Ascending aorta (tissue), 2 donors: ENCODE results near the gene GRK5. TPM values are rescaled to one million over a fixed set of nuclear protein-coding genes. Genes with fewer than 3 reads are reported as not detected.
"Not testable (repeated sequence)": the region's sequence is repeated elsewhere in the genome, so short reads cannot be mapped to it uniquely, and the experiment has no call there.

Source experiments
- DNase-seq, 2 donors: peaks; one replicate each; pipeline ENCODE4 v3.0.0-alpha.2; 2019; ENCODE audit warnings: low spot score in 2 of 2
- H3K27ac ChIP-seq, 2 donors: fragments of 200-600 bp; sonication (generic); one replicate each; pipeline ENCODE4 v1.5.1; 2016 to 2017; ENCODE audit warnings: mild to moderate bottlenecking in 1 of 2
- H3K27me3 ChIP-seq: fragments of 200-600 bp; sonication (generic); one replicate; pipeline ENCODE4 v1.5.1; 2017
- H3K36me3 ChIP-seq, 2 donors: fragments of 200-600 bp; sonication (generic); one replicate each; pipeline ENCODE4 v1.5.1; 2016
- H3K4me1 ChIP-seq, 2 donors: fragments of 200-600 bp; sonication (generic); one replicate each; pipeline ENCODE4 v1.5.1; 2016 to 2017; ENCODE audit warnings: mild to moderate bottlenecking in 1 of 2
- H3K4me3 ChIP-seq, 2 donors: fragments of 200-600 bp; sonication (generic); one replicate each; pipeline ENCODE4 v1.5.1; 2016 to 2017; ENCODE audit warnings: mild to moderate bottlenecking in 1 of 2
- H3K9me3 ChIP-seq, 2 donors: fragments of 200-600 bp; sonication (generic); one replicate each; pipeline ENCODE4 v1.5.1; 2016
- intact Hi-C: fragments of 100-400 bp; cut with DNase I; formaldehyde crosslinking; loops from one replicate; pipeline ENCODE4 v1.15.1; 2023
- total RNA-seq: library from RNA; depleted of rRNA; stranded (reverse); fragments of >200 nt; gene quantifications from one replicate; pipeline ENCODE4 v1.1.0, GENCODE V29; 2016
- TF ChIP-seq, protein P1 (sequence below), 3 experiments: fragments of 200-600 bp in 2 of 3; fragments of 450-650 bp in 1 of 3; sonication (generic) in 2 of 3; IDR thresholded peaks; one replicate each; pipeline ENCODE4 v1.5.1; 2016 to 2019; ENCODE audit warnings: antibody characterized with exemption in 3 of 3, mild to moderate bottlenecking in 1 of 3, moderate library complexity in 1 of 3

The GRK5 gene
- total RNA-seq, 1 donor from 2014 or later = 75.5 TPM

GRCh38 chr10:119267384-119267783 is 60.0 kb downstream of the GRK5 start:
- TF ChIP-seq, protein P1, sequence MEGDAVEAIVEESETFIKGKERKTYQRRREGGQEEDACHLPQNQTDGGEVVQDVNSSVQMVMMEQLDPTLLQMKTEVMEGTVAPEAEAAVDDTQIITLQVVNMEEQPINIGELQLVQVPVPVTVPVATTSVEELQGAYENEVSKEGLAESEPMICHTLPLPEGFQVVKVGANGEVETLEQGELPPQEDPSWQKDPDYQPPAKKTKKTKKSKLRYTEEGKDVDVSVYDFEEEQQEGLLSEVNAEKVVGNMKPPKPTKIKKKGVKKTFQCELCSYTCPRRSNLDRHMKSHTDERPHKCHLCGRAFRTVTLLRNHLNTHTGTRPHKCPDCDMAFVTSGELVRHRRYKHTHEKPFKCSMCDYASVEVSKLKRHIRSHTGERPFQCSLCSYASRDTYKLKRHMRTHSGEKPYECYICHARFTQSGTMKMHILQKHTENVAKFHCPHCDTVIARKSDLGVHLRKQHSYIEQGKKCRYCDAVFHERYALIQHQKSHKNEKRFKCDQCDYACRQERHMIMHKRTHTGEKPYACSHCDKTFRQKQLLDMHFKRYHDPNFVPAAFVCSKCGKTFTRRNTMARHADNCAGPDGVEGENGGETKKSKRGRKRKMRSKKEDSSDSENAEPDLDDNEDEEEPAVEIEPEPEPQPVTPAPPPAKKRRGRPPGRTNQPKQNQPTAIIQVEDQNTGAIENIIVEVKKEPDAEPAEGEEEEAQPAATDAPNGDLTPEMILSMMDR (IDR thresholded peaks at IDR 0.05) = no peak
- DNase-seq = no peak
- H3K36me3 ChIP-seq = peaks cover 0 to 9% of the 10 kb centered on the region in 2 donors
- no peaks in the 10 kb centered on the region for H3K9me3 ChIP-seq
- no peak overlapping the region for H3K4me3 ChIP-seq
- peaks cover 15 to 25% of the 10 kb centered on the region in 2 donors for H3K4me1 ChIP-seq
- intact Hi-C loops = no loop called here
- peak overlapping the region in 1 of 2 donors; percentile 9 for H3K27ac ChIP-seq
- H3K27me3 ChIP-seq = no peaks in the 10 kb centered on the region

DNA sequence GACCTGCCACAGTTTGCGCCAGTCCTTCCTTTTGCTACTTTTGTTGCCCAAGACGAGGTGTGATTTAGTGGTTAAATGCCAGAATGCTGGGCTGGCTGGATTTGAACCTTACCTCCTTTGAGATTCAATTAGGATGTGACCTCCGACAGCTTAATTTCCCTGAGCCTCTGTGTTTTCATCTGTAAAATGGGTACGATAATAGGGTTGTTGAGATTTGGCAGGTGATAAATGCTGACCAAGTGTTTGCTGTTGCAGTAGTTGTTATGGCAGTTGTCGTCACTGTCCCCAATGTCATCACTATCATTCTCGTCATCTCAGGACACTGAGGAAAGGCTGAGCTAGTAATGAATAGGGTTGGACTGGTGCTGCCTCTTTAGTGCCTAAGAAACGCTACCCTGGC is 61.1 kb downstream of the GRK5 start:
- peaks cover 0 to 9% of the 10 kb centered on the region in 2 donors for H3K36me3 ChIP-seq
- TF ChIP-seq, protein P1 (IDR thresholded peaks at IDR 0.05) = no peak
- H3K9me3 ChIP-seq = no peaks in the 10 kb centered on the region
- H3K4me3 ChIP-seq = no peak overlapping the region
- DNase-seq = no peak
- H3K27ac ChIP-seq = peak overlapping the region; percentile 76 to 90
- intact Hi-C loops = no loop called here
- no peaks in the 10 kb centered on the region for H3K27me3 ChIP-seq
- peaks cover 21 to 30% of the 10 kb centered on the region in 2 donors for H3K4me1 ChIP-seq

DNA sequence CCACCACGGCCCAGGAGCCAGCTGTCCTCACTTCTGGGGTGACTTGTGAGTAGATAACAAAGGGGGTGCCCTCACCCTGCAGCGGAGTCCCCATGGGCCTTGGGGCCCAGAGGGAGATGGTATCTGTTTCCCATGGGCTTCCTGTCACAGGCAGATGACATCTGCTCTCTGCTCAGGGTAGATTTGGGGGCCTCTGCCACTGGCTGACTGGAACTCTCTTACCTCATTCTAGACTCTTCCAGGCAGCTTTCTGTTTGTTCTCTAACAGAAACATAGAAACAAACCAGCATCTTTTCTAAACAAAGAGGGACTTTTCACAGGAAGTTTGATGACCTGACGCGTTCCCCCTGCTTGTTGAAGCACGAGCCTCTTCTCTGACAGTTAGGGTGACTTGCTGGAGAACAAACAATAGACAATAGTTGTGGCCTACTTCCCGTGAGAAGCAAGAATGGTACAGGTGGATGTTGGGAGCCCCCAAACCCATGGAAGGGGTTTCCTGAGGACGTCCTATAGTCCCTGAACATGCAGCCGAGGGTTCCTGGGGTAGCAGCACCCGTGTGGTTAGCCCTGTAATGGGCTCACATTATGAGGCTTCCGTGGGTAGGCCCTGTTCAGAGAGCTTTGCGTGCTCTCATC is 61.6 kb downstream of the GRK5 start:
- Histone ChIP-seq H3K36me3 (peaks cover 0 to 9% of the 10 kb centered on the region in 2 donors), H3K9me3 (no peaks in the 10 kb centered on the region), H3K4me1 (peaks cover 21 to 31% of the 10 kb centered on the region in 2 donors), H3K4me3 (no peak overlapping the region), H3K27me3 (no peaks in the 10 kb centered on the region), H3K27ac (peak overlapping the region; percentile 76 to 90)
- DNase-seq = no peak
- TF ChIP-seq, protein P1 (IDR thresholded peaks at IDR 0.05) = no peak
- intact Hi-C loops = no loop called here

DNA sequence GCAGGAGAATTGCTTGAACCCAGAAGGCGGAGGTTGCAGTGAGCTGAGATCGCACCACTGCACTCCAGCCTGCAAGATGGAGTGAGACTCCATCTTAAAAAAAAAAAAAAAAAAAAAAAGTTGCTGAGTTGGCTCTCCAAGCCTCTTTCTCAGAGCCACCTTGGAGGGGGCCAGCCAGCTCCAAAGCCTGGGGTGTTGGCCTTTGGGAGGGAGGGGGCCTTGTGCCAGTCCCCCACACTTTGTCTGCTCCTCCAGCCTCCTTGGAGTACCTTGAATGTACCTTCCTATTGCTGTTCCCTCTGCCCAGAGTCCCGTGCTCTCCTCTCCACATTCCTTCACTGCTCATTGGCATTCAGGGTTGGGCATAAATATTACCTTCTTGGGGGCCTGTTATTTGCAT is 62.4 kb downstream of the GRK5 start:
- H3K9me3 ChIP-seq = no peaks in the 10 kb centered on the region
- H3K27ac ChIP-seq = peak overlapping the region; percentile 76 to 90
- intact Hi-C loops = loop anchor here (2.0 kb wide), 3 partner anchors 17 to 63 kb away; partner anchors contain the start of gene GRK5

GRCh38 chr10:119270762-119271366 is 63.5 kb downstream of the GRK5 start:
- Histone ChIP-seq H3K27me3 (no peaks in the 10 kb centered on the region), H3K9me3 (no peaks in the 10 kb centered on the region), H3K36me3 (peaks cover 0 to 3% of the 10 kb centered on the region in 2 donors), H3K4me1 (peaks cover 24 to 35% of the 10 kb centered on the region in 2 donors), H3K4me3 (peak overlapping the region in 1 of 2 donors; percentile 47), H3K27ac (peak overlapping the region; percentile 76 to 90)
- TF ChIP-seq, protein P1 (IDR thresholded peaks at IDR 0.05) = no peak
- DNase-seq = peak in 1 of 2 donors; percentile 90
- intact Hi-C loops = loop anchor here (2.0 kb wide), 3 partner anchors 18 to 64 kb away; partner anchors contain the start of gene GRK5

More for the DNA sequence above, 62.4 kb downstream of the GRK5 start:
- TF ChIP-seq, protein P1 (IDR thresholded peaks at IDR 0.05) = no peak
- peaks cover 21 to 31% of the 10 kb centered on the region in 2 donors for H3K4me1 ChIP-seq
- no peak for DNase-seq
- H3K27me3 ChIP-seq = no peaks in the 10 kb centered on the region
- peaks cover 0 to 9% of the 10 kb centered on the region in 2 donors for H3K36me3 ChIP-seq
- H3K4me3 ChIP-seq = no peak overlapping the region

GRCh38 chr10:119272338-119272734 is 65.0 kb downstream of the GRK5 start:
- intact Hi-C loops, H3K9me3 ChIP-seq, DNase-seq, H3K27me3 ChIP-seq, H3K36me3 ChIP-seq, H3K4me3 ChIP-seq: not testable (repeated sequence)
- Histone ChIP-seq H3K4me1 (peaks cover 24 to 35% of the 10 kb centered on the region in 2 donors), H3K27ac (peak overlapping the region; percentile 76 to 90)
